HG02884 (cell line): ENCODE results near the gene BRIP1.

Experiments
- ATAC-seq: cut with Tn5 transposase; IDR thresholded peaks from one replicate; pipeline ENCODE4 v1.9.1; 2021; ENCODE audit warnings: mild to moderate bottlenecking, moderate library complexity; ENCODE audit not compliant: unreplicated experiment

BRIP1 gene

DNA sequence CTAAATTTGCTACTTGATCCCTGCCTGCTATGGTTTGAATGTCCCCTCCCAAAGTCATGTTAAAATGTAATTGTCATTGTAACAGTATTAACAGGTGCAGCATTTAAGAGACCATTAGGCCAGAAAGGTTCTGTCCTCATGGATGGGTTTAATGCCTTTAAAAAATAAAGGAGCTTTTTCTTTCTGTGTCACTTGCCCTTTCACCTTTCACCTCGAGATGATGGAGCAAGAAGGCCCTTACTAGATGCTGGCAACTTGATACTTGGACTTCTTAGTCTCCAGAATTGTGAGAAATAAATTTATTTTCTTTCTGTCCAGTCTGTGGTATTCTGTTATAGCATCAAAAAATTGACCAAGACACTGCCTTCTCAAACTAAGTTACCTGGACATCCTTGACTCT is 98.5 kb downstream of the BRIP1 start:
- ATAC-seq: no peak

- no peak for ATAC-seq
Measured at GRCh38 chr17:61761827-61762226, 101.5 kb downstream of the BRIP1 start.

DNA sequence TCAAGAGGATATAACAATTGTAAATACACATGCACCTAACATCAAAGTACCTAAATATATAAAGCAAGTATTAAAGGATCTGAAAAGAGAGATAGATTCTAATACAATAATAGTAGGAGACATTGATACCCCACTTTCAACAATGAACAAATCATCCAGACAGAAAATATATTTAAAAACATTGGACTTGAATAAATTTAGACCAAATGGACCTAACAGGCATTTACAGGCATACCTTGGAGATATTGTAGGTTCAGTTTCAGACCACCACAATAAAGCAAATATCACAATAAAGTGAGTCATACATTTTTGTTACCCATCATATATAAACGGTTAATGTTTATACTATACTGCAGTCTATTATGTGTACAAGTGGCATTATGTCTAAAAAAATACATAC is 104.0 kb downstream of the BRIP1 start:
- no peak for ATAC-seq

DNA sequence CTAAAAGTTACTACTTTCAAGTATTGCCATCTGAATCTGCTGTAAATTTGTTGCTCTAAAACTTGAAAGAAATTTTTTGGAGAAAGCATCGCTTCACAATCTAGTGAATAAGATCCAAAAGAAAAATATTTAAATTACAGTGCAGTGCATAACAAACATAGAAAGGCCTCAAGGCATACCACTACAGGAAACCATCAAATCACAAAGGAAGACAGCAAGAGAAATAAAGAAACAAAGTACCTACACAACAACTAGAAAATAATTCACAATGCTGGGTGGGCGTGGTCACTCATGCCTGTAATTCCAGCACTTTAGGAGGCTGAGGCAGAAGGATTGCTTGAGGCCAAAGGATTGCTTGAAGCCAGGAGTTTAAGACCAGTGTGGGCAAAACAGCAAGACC is 104.9 kb downstream of the BRIP1 start:
- no peak for ATAC-seq

GRCh38 chr17:61757168-61757567 is 106.2 kb downstream of the BRIP1 start:
- ATAC-seq: peak; percentile 66

DNA sequence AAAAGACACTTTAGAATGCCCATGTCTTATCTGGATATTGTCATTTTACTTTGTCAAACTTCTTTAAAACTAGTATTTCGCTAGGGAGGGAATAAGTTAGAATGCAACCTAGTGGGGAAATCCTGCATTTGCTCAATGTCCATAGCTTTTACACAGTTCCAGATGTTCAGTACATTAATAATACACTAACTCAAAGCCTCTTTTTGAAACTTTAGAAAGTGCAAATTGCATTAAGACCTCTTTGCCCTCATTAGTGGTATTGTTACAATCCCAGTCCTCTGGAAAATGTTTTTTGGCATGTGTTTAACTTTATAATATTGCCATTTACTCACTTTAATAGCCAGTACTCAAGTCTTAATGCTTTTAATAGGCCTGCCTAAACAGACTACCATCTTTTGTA is 106.8 kb downstream of the BRIP1 start:
- ATAC-seq: no peak

- no peak for ATAC-seq
Measured at GRCh38 chr17:61755668-61756067, 107.7 kb downstream of the BRIP1 start.

GRCh38 chr17:61755078-61755477 is 108.2 kb downstream of the BRIP1 start:
- ATAC-seq: no peak

- ATAC-seq: no peak
Measured at GRCh38 chr17:61754124-61754523, 109.2 kb downstream of the BRIP1 start.

GRCh38 chr17:61753696-61754095 is 109.6 kb downstream of the BRIP1 start:
- ATAC-seq: no peak

DNA sequence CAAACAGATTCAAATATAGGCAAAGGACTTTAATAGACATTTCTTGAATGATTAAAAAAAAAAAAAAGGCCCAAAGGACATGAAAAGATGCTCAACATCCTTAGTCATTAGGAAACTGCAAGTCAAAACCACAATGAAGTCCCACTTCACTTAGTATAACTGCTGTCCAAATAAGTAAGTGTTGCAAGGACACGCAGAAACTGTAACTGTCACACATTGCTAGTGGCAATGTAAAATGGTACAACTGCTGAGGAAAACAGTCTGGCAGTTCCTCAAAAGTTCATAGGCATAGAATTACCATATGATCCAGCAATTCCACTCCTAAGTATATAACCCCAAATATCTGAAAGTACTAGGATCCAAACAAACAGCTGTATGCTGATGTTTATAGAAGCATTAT is 112.7 kb downstream of the BRIP1 start:
- ATAC-seq: peak; percentile 83

DNA sequence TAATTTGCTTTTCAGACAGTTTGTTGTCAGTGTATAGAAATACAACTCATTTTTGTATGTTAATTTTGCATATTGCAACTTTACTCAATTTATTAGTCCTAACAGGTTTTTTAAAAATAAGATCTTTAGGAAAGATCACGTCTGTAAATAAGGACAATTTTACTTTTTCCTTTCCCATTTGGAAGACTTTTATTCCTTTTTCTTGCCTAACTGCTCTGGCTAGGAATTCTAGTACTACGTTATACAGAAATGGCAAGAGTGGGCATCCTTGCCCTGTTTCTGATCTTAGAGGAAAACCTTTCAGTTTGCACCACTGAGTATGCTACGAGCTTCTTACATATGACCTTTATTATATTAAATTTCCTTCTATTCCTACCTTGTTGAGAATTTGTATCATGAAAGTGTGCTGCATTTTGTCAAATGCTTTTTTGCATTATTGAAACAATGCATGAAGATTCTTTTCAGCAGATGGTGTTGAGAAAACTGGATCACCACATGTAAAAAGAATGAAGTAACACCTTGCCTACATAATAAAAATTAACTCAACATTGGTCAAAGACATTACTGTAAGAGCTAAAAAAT is 113.4 kb downstream of the BRIP1 start:
- ATAC-seq: no peak

DNA sequence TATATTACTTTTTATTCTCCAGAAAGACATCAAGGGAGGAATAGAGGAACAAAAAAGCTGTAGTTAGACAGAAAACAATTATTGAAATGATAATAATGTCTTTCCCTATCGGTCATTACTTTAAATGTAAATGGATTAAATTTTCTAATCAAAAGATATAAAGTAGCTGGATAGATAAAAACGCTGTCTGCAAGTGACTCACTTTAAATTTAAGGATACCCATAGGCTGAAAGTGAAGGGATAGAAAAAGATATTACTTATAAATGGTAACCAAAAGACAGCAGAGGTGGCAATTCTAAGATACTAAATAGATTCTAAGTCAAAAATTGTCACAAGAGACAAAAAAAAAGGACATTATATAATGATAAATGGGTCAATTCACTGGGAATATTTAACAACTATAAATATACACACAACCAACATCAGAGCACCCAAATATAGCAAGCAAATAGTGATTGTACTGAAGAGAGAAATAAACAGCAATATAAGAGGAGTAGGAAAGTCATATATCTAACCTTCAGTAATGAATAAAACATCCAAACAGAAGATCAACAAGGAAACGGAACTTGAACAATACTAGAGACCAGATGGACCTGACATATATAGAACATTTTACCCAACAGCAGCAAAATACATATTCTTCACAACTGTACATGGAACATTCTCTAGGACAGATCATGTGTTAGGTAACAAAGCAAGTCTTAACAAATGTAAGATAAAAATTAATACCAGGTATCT is 116.9 kb downstream of the BRIP1 start:
- ATAC-seq: no peak

- no peak for ATAC-seq
Measured at GRCh38 chr17:61744804-61745203, 118.5 kb downstream of the BRIP1 start.

- no peak for ATAC-seq
Measured at GRCh38 chr17:61744252-61744651, 119.1 kb downstream of the BRIP1 start.

GRCh38 chr17:61743766-61744165 is 119.6 kb downstream of the BRIP1 start:
- no peak for ATAC-seq

DNA sequence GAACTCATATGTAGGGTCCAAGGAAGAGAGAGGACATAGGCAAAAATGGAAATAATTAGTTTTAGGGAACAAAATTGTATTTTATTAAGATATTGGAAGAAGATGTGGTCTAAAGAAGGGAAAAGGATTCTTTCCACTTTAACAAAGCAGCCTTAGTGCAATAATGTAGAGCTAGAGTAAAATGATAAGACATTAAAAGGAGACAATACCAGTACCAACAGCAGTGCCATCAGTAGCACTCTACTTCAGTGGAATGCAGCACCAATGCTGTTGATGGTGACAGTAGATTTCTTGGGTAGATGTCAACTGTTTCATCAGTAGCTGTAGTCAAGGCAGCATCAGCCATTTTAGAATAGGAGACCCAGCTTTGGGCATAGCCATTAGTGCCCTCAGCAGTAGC is 124.3 kb downstream of the BRIP1 start:
- ATAC-seq: no peak

GRCh38 chr17:61738249-61738648 is 125.1 kb downstream of the BRIP1 start:
- no peak for ATAC-seq

DNA sequence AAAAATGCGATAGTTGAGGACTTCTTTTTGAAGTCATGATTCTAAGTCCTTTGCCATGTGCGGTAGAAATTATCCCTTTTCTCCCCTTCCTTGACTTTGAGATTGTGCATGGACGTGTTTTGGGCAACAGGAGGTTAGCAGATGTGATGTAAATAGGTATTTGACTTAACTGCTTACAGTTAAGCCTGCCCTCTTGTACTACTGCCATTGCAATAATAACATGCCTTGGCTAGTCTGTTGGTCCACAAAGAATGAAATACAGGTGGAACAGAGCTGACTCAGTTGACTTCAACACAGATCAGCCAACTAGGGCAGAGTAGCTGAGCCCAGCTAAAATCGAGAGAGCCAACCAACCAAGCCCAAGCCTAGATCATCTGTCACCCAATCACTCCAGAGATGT is 125.5 kb downstream of the BRIP1 start:
- ATAC-seq: no peak

DNA sequence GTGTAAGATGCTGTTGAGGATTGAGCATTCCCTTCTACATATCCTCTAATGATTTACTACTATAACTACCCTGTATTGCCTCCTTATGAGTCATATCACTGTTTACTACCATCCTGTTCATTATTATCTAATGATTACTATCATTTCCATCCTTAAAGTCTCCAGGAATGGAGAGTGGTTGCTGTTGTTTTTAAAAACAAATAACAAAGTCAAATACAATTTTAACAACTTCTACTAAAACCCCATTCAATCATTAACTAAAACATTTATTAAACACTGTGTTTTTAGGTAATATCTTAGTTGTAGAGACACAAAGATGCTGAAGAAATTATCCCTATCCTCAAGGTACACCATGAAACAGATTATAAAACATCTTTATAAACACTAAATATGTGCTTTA is 126.9 kb downstream of the BRIP1 start:
- no peak for ATAC-seq

DNA sequence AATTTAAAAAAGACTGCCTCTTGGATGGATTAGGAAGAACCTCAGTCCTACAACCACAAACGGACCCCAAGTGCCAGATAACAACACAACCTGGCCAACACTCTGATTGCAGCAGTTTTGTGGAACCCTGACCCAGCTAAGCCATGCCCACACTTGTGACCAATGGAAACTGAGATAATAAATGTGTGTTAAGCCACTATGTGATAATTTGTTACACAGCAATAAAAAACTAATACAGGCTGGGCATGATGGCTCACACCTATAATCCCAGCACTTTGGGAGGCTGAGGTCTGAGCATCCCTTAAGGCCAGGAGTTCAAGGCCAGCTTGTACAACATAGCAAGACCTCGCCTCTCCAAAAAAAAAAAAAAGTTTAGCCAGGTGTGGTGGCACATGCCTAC is 127.5 kb downstream of the BRIP1 start:
- ATAC-seq: no peak

GRCh38 chr17:61734466-61734865 is 128.9 kb downstream of the BRIP1 start:
- no peak for ATAC-seq

DNA sequence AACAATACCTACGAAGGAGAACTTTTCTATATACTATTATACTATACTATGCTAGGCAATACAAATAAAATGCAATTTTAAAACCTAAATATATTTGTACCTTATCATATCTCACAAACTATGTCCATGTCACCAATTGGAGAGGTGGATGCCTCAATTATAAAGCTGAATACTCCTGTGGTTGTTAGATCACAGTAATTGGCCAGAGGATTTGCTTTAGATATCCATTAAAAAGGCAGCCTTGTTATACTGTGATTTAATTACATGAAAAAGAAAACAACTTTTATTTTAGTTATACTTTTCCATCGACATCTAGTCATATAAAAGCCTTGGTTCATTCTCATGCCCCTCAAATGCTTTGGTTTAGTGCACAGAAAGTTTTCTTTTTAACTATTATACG is 129.3 kb downstream of the BRIP1 start:
- ATAC-seq: no peak
